Colonic mucosa (tissue), 4 donors: Measurements from ENCODE around the gene PKHD1. TPM values are rescaled to one million over a fixed set of nuclear protein-coding genes. Genes with fewer than 3 reads are reported as not detected.
A peak's percentile ranks its signal among the peaks of the same experiment; 100 is the strongest.

Experiments used
- DNase-seq: peaks from one replicate; pipeline ENCODE4 v3.0.0-alpha.2; 2020
- H3K27ac ChIP-seq: fragments of 200-600 bp; one replicate; pipeline ENCODE4 v1.8.0; 2021
- H3K27me3 ChIP-seq: fragments of 200-600 bp; one replicate; pipeline ENCODE4 v1.8.0; 2021
- H3K36me3 ChIP-seq: fragments of 200-600 bp; one replicate; pipeline ENCODE4 v1.8.0; 2021
- H3K4me1 ChIP-seq: fragments of 200-600 bp; one replicate; pipeline ENCODE4 v1.8.0; 2021; ENCODE audit warnings: mild to moderate bottlenecking
- H3K4me3 ChIP-seq: fragments of 200-600 bp; one replicate; pipeline ENCODE4 v1.8.0; 2021
- H3K9ac ChIP-seq, 2 donors: one replicate each; pipeline ENCODE4 v1.7.0; 2013; ENCODE audit warnings: control low read depth in 2 of 2, low read depth in 2 of 2, low read length in 2 of 2
- H3K9me3 ChIP-seq: fragments of 200-600 bp; one replicate; pipeline ENCODE4 v1.8.0; 2021
- intact Hi-C: fragments of 100-400 bp; cut with DNase I; formaldehyde crosslinking; loops from one replicate; pipeline ENCODE4 v1.14.1; 2022
- total RNA-seq, 2 donors: library from RNA; stranded (reverse); fragmentation: NEBNext Ultra II Directional in 1 of 2; extraction: Animal tissue kit (Norgen Biotek cat#: 25700) in 1 of 2; gene quantifications; one replicate each; pipeline ENCODE4 v1.2.1, GENCODE V29; 2021
- TF ChIP-seq, protein P1 (sequence below): fragments of 200-600 bp; IDR thresholded peaks from one replicate; pipeline ENCODE4 v1.8.0; 2022; ENCODE audit warnings: antibody characterized with exemption, mild to moderate bottlenecking
- donor health status: healthy.
- donor health status: DM: no; HTN: no; CAD: no.
- donor health status: DM: no; HTN: no; CAD: no.

PKHD1 gene
- total RNA-seq, 2 donors from 2014 or later = 0.08 to 0.10 TPM

DNA sequence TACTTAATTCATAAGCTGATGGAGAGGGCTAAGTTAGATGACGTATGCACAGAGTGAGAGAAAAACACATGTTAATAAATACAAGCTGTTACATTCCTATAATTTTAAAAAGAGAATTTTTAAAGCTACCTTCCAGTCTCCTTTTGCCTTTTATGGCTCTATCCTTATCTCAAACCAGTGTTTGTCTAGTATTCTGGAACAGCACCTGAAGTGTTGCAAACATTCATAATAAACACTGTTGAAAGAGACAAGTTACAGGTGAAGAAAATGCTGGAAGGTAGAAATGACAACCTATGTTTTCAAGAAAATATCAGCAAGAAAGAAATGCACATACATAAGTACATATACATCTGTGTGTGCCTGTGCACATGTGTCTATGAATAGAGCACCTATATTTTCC, 409.1 kb downstream of the PKHD1 start:
- Histone ChIP-seq H3K27me3 (no peaks in the 10 kb centered on the region), H3K9ac (no peak overlapping the region), H3K4me3 (no peak overlapping the region), H3K36me3 (no peaks in the 10 kb centered on the region), H3K27ac (no peak overlapping the region), H3K4me1 (no peaks in the 10 kb centered on the region), H3K9me3 (no peaks in the 10 kb centered on the region)
- DNase-seq = no peak
- intact Hi-C loops = no loop called here
- TF ChIP-seq, protein P1, sequence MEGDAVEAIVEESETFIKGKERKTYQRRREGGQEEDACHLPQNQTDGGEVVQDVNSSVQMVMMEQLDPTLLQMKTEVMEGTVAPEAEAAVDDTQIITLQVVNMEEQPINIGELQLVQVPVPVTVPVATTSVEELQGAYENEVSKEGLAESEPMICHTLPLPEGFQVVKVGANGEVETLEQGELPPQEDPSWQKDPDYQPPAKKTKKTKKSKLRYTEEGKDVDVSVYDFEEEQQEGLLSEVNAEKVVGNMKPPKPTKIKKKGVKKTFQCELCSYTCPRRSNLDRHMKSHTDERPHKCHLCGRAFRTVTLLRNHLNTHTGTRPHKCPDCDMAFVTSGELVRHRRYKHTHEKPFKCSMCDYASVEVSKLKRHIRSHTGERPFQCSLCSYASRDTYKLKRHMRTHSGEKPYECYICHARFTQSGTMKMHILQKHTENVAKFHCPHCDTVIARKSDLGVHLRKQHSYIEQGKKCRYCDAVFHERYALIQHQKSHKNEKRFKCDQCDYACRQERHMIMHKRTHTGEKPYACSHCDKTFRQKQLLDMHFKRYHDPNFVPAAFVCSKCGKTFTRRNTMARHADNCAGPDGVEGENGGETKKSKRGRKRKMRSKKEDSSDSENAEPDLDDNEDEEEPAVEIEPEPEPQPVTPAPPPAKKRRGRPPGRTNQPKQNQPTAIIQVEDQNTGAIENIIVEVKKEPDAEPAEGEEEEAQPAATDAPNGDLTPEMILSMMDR = no peak

DNA sequence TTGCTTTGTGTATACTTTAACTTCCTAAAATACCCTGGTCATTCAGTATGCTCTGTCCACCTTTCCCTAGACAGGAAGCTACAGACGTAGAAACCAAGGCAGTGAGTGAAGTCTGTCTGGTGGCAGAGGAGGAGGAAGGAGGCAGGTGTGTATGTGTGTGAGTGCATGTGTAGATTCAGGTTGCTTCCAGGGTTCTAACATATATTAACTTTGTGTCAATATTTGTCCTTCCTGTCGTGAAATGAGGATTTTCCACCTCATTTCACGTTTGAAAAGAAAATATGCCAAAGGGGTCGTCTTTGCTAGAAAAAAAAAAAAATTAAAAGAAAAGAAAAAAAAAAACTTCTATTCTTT, 411.5 kb downstream of the PKHD1 start:
- peak; percentile 27 for DNase-seq
- Histone ChIP-seq H3K4me1 (no peaks in the 10 kb centered on the region), H3K9ac (no peak overlapping the region), H3K4me3 (no peak overlapping the region), H3K27ac (no peak overlapping the region), H3K9me3 (no peaks in the 10 kb centered on the region), H3K27me3 (no peaks in the 10 kb centered on the region), H3K36me3 (no peaks in the 10 kb centered on the region)
- intact Hi-C loops = no loop called here
- TF ChIP-seq, protein P1 = no peak

DNA sequence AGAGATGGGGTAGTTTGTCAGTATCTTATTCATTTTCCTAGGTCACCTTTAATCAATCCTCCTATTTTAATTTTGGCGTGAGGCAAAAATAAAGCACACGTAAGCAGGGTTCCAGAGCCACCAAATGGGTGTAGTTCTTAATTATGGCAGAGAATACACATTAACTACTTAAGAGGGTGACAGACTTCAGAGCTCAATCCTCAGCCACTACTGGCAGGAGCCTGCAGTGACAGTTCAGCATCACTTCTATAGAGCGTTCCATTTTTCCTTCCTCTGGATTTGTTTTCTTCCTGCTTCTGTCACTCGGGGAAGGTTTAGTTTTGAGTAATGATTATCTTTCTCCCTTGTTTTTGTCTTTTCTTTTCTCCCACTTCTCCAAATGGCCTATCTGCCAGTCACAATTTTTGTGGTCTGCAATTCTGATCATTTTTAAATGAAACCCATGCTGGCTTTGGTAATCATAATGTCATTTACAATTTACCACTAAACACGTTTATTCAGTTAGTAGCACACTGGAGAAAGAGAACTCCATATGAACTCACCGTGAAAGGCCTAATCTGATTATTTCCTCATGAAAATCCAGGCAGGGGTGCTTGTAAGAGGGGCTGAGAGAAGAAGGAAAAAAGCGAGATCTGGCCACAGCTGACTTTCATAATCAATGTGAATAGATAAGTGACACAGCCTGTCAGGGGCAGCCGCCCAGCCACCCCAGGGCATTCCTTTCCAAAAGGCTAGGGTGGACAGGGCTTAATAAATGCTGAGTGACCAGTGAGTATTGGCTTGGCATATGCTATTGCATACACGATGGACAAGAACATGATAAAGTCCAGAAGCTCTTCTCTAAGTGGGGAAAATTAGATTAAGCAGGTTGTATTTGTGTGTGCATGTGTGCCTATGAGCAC, 412.1 kb downstream of the PKHD1 start:
- DNase-seq = no peak
- H3K36me3 ChIP-seq = no peaks in the 10 kb centered on the region

DNA sequence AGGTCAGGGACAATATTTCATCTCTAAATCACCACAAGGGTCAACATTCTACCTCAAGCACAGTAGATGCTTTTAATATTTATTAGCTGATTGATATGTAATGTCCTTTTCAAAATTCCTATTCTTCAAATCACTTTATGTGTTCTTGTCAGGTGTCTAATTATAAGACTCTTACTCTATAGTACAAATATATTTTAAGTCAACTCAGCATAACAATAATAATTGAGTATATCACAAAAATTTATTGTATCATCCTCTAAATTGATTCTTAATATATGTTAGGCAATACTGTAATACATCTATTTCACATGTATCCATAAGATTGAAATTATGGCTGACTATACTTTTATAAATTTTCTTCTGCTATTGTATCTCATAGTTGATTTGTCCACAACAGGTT, 423.9 kb downstream of the PKHD1 start:
- Histone ChIP-seq H3K36me3 (no peaks in the 10 kb centered on the region), H3K27me3 (no peaks in the 10 kb centered on the region), H3K4me1 (no peaks in the 10 kb centered on the region), H3K9ac (no peak overlapping the region), H3K4me3 (no peak overlapping the region), H3K27ac (no peak overlapping the region), H3K9me3 (no peaks in the 10 kb centered on the region)
- DNase-seq = no peak
- TF ChIP-seq, protein P1 = no peak
- intact Hi-C loops = no loop called here

More for the DNA sequence above, 412.1 kb downstream of the PKHD1 start:
- TF ChIP-seq, protein P1 = no peak
- Histone ChIP-seq H3K9me3 (no peaks in the 10 kb centered on the region), H3K27ac (no peak overlapping the region), H3K27me3 (no peaks in the 10 kb centered on the region), H3K4me1 (no peaks in the 10 kb centered on the region), H3K9ac (no peak overlapping the region), H3K4me3 (no peak overlapping the region)
- intact Hi-C loops = no loop called here

DNA sequence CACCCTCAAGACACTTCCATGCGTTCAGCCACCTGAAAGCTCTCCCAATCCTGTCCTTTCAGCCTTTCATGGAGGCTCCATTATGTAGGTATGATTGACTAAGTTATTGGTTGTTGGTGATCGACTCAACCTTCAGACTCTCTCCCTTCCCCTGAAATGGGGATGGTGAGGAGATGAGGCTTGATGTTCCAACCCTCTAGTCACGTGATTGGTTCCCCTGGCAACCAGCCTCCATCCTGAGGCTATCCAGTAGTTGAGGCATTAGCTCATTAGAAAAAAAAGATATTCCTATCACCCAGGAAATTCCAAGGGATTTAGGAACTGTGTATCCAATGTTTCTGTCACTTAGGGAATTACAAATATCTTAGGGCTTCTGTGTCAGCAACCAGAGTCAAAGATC, 426.6 kb downstream of the PKHD1 start:
- no peaks in the 10 kb centered on the region for H3K9me3 ChIP-seq
- H3K4me3 ChIP-seq = no peak overlapping the region
- H3K4me1 ChIP-seq = no peaks in the 10 kb centered on the region
- DNase-seq = no peak
- no peak overlapping the region for H3K9ac ChIP-seq
- H3K27ac ChIP-seq = no peak overlapping the region
- no peaks in the 10 kb centered on the region for H3K36me3 ChIP-seq
- TF ChIP-seq, protein P1 = no peak
- intact Hi-C loops = no loop called here
- no peaks in the 10 kb centered on the region for H3K27me3 ChIP-seq
